Vein endothelial cell (primary cell): ENCODE data around the gene GOLGB1. TPM values are rescaled to one million over a fixed set of nuclear protein-coding genes. Genes with fewer than 3 reads are reported as not detected.

Experiments used
- small RNA-seq: library from RNA; depleted of rRNA; stranded (forward); fragments of <200 nt; gene quantifications from one replicate; pipeline ENCODE3, GENCODE V24; 2012
- total RNA-seq: library from RNA; depleted of rRNA; stranded (reverse); fragments of >200 nt; gene quantifications from 2 replicates; pipeline ENCODE4 v1.2.3, GENCODE V29; 2012

GOLGB1 gene, protein sequence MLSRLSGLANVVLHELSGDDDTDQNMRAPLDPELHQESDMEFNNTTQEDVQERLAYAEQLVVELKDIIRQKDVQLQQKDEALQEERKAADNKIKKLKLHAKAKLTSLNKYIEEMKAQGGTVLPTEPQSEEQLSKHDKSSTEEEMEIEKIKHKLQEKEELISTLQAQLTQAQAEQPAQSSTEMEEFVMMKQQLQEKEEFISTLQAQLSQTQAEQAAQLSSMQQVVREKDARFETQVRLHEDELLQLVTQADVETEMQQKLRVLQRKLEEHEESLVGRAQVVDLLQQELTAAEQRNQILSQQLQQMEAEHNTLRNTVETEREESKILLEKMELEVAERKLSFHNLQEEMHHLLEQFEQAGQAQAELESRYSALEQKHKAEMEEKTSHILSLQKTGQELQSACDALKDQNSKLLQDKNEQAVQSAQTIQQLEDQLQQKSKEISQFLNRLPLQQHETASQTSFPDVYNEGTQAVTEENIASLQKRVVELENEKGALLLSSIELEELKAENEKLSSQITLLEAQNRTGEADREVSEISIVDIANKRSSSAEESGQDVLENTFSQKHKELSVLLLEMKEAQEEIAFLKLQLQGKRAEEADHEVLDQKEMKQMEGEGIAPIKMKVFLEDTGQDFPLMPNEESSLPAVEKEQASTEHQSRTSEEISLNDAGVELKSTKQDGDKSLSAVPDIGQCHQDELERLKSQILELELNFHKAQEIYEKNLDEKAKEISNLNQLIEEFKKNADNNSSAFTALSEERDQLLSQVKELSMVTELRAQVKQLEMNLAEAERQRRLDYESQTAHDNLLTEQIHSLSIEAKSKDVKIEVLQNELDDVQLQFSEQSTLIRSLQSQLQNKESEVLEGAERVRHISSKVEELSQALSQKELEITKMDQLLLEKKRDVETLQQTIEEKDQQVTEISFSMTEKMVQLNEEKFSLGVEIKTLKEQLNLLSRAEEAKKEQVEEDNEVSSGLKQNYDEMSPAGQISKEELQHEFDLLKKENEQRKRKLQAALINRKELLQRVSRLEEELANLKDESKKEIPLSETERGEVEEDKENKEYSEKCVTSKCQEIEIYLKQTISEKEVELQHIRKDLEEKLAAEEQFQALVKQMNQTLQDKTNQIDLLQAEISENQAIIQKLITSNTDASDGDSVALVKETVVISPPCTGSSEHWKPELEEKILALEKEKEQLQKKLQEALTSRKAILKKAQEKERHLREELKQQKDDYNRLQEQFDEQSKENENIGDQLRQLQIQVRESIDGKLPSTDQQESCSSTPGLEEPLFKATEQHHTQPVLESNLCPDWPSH (N-terminal part only)
- total RNA-seq = 35.3 and 48.3 TPM in 2 replicates

DNA sequence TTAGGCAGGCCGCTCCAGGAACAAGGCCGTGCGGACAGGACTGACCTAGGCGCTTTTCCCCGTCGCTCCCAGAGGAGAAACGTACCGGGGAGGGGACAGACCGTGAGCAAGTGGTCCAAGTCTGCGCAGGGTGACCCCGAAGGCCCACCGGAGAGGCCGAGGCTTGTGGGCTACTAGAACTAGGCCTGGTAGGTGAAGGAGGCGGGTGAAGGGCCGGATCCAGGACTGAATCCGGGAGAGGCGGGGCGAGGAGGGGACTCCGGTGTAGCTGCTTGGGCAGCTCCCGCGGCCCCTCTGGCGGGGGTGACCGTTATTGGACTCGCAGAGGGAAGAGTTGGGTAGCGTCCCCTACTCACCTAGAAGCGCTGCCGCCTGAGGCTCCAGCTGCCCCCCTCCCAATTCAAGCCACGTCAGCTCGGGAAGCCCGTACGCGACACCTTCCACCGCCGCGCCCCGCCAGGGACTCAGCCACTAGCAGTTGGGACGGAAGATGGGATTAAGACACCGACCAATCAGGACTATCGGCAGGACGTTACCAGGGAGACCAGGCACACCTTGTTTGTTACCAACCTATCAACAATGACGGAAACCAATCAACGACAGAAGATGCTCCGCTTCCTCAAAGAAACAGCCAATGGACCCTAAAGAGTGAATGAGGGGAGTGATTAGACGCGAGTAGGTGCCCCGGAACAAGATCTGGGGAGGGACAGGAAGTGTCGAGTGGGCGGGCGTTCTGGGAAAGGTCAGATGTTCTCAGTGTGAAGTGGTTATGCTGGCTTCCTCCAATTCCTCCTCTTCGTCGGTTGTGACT is at the start of gene GOLGB1:
Gene GOLGB1, minus strand, starts transcription at position 466 of the 811 bp plus-strand sequence. CDS start 18,770 bp downstream, outside the sequence.

DNA sequence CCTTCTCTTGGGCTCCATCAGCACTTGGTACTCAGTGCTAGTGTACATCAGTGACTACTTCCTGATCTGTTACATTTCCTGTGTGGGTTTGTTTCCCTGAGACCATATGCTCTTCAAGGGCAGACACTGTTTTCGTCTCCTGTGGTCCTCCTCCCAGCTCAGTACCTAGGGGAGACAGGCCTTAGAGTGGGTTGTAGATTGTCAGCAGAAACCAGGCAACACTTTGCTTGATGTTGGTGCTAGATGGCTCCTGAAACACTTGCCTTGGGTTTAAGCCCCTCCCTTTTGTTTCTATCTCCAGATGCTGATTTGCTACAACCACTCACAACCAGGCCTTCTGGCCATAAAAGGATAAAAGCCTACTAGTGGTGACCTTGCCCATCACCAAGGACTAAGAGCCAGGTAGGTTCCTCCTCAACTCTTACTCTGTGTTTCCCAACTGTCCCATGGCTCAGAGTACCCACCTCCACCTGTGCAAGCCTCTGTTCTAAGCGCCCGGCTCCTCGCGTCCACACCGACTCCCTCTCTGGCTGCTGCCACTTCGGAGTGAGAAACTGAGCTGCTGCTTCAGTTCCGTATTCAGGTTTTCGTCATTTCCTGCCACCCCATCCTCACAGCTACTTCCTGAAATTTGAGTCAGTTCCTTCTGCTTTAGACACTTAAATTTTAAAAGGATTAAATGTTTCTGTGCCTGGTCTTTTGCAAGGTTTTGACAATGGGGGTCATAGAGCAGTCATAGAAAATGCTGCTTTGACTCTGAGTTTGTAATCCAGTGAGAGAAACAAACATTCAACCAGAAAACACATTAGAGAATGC is 89.0 kb downstream of the GOLGB1 start, which contains the start of gene HCLS1:
Gene HCLS1, minus strand, starts transcription at position 548 of the 816 bp plus-strand sequence. CDS start 2,556 bp downstream, outside the sequence.

Small RNA genes within 50 kb of the gene (small RNA-seq; reads per million reads assigned to genes)
- gene RNU4-62P = not detected

Other genes starting within 250 kb of the GOLGB1 start
- gene POLQ, start 203.8 kb downstream of the GOLGB1 start, total RNA-seq = 2.3 and 5.3 TPM in 2 replicates
- not detected in 2 replicates for gene ARGFX, start 181.8 kb downstream of the GOLGB1 start, total RNA-seq
- not detected in 2 replicates for gene FBXO40, start 156.4 kb downstream of the GOLGB1 start, total RNA-seq
- gene HCLS1, start 88.8 kb downstream of the GOLGB1 start, total RNA-seq = 31.7 and 34.3 TPM in 2 replicates
- 12.4 and 15.3 TPM in 2 replicates for gene IQCB1, start 85.3 kb upstream of the GOLGB1 start, total RNA-seq
- 0.33 and 1.6 TPM in 2 replicates for gene EAF2, start 85.5 kb upstream of the GOLGB1 start, total RNA-seq
- gene SLC15A2, start 144.7 kb upstream of the GOLGB1 start, total RNA-seq = under 0.01 and 0.33 TPM in 2 replicates